Measurements from ENCODE around the gene ELOA2.
"Not testable (repeated sequence)": the region's sequence is repeated elsewhere in the genome, so short reads cannot be mapped to it uniquely, and the experiment has no call there.

ELOA2 gene

DNA sequence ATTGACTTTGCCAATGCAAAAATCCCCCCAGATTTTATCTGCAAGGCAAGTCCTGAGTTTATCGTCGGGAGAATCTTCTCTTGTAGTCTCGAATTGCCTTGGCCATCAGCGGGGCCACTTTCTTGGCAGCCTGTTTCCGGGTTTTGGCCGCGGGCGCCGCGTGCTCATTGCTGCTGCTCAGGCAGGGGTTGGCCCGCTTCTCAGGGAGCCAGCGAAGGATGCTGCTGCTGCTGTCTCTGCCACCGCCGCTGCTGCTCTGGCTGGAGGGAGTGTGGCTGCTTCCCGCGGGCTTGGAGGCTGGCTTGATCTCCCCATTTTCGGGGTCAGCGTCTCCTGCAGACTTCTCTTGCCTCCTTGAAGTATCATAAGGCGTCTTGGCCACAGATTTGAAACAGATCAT is 2.5 kb downstream of the ELOA2 start:
- H3K4me3 ChIP-seq (ENCODE audit: low read depth, low read length) = no peak overlapping the region
- no peak for DNase-seq (ENCODE audit: low read depth)
- TF ChIP-seq, protein P1, sequence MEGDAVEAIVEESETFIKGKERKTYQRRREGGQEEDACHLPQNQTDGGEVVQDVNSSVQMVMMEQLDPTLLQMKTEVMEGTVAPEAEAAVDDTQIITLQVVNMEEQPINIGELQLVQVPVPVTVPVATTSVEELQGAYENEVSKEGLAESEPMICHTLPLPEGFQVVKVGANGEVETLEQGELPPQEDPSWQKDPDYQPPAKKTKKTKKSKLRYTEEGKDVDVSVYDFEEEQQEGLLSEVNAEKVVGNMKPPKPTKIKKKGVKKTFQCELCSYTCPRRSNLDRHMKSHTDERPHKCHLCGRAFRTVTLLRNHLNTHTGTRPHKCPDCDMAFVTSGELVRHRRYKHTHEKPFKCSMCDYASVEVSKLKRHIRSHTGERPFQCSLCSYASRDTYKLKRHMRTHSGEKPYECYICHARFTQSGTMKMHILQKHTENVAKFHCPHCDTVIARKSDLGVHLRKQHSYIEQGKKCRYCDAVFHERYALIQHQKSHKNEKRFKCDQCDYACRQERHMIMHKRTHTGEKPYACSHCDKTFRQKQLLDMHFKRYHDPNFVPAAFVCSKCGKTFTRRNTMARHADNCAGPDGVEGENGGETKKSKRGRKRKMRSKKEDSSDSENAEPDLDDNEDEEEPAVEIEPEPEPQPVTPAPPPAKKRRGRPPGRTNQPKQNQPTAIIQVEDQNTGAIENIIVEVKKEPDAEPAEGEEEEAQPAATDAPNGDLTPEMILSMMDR (IDR thresholded peaks at IDR 0.05; ENCODE audit: low read depth, low read length, missing control alignments) = no peak

DNA sequence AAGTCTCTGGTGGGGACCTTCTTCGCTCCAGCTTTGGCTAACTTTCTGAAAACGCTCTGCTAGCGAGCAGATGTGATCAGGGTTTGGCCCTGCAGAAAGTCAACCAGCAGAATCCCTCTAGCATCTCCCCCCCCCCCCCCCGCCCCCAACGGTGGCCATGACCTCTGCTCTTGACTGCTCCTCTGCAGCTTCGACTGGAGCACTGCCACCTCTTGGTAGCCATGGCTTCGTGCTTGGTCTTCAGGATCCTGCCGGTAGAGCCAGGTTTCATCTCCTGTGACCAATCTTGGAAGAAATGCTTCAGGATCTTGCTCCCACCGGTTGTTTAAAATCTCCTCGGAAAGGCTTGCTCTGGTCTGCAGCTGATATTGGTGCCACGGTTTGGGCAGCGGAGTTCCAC is 4.5 kb downstream of the ELOA2 start:
- not testable (repeated sequence) for H3K4me3 ChIP-seq (ENCODE audit: low read depth, low read length)

DNA sequence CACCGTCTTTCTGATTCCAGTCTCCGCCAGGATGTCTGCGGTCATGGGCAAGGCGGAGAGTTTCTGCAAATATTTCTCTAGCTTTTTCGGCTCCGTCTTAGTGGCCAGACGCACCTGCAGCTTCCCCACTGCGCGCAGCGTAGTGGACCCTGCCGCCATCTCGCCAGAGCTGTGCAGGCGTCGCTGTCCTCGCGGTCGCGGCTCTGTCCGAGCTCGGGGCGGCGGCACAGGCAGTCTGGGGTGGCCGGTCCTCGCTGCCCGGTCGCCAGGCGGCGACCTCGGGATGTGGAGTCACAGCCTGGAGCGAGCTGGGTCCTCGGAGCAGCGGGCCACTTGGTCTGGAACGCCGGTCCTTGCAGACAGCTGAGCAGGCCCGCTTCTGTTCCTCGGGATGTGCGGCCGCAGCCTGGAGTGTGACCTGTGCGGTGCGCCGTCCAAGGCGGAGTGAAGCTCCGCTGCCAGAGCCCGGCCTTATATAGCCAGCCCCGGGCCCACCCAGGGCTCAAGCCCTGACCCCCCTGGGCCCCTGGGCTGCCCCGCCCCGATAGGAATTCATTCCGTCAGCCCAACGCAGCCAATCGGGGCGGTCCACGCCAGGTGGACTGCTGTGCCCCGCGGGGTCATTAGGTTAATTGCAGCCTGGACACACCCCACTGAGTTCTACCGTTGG is 5.6 kb downstream of the ELOA2 start:
- not testable (repeated sequence) for H3K4me3 ChIP-seq (ENCODE audit: low read depth, low read length); DNase-seq (ENCODE audit: low read depth)

More for the DNA sequence above, 4.5 kb downstream of the ELOA2 start:
- DNase-seq (ENCODE audit: low read depth) = not testable (repeated sequence)

DNA sequence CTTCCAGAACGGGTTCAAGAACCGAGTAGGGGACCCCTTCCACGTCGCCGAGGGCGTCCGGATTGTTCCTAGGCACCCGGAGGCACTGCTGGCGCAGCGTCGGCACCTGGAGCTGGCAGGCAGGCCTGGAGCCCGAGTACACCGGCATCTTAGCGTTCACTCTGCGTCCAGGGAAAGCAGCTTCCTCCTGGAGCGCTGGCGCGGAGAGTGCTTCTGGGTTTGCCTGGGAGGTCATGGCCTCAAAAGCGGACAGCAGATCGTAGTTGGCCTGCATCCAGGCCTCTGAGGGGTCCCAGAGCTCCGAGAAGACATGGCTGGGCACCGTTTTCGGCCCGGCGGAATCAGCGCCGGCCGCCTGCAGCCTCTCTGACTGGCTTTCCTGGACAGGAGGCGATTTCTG is 6.7 kb downstream of the ELOA2 start:
- H3K4me3 ChIP-seq (ENCODE audit: low read depth, low read length); DNase-seq (ENCODE audit: low read depth): not testable (repeated sequence)

DNA sequence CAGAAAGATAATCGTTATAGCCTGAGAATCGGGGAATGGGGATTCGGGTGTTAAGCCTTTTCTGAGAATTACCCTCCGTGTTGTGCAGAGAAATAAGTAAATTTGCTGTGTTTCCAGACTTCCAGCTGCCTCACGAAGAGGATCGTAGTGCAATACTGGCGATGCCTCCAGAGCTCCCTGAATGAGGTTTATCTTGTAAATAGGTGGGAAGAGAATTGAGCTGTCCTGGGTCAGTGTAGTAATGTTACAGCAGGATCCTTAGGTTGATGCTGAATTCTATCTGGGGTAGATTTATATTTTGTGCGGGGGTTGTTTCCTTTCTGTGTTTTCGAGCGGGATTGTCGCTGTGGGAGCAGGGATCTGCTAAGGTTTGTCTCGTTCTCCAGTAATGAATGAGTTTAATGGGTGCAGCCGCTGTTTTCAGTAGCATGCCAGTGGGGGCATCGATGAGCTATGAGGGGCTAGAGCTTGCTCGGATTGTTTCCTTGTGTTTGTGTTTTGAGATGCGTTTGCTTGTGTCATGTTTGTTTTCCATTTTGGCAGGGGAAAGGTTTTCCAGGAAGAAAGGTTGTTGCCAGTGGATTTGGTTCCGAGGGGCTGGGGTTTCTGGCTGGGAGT is 9.8 kb downstream of the ELOA2 start:
- DNase-seq (ENCODE audit: low read depth) = not testable (repeated sequence)

DNA sequence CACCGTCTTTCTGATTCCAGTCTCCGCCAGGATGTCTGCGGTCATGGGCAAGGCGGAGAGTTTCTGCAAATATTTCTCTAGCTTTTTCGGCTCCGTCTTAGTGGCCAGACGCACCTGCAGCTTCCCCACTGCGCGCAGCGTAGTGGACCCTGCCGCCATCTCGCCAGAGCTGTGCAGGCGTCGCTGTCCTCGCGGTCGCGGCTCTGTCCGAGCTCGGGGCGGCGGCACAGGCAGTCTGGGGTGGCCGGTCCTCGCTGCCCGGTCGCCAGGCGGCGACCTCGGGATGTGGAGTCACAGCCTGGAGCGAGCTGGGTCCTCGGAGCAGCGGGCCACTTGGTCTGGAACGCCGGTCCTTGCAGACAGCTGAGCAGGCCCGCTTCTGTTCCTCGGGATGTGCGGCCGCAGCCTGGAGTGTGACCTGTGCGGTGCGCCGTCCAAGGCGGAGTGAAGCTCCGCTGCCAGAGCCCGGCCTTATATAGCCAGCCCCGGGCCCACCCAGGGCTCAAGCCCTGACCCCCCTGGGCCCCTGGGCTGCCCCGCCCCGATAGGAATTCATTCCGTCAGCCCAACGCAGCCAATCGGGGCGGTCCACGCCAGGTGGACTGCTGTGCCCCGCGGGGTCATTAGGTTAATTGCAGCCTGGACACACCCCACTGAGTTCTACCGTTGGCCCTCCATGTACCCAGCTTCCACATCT is 11.5 kb downstream of the ELOA2 start:
- not testable (repeated sequence) for H3K4me3 ChIP-seq (ENCODE audit: low read depth, low read length); DNase-seq (ENCODE audit: low read depth)

More for the DNA sequence above, 9.8 kb downstream of the ELOA2 start:
- H3K4me3 ChIP-seq (ENCODE audit: low read depth, low read length) = not testable (repeated sequence)

DNA sequence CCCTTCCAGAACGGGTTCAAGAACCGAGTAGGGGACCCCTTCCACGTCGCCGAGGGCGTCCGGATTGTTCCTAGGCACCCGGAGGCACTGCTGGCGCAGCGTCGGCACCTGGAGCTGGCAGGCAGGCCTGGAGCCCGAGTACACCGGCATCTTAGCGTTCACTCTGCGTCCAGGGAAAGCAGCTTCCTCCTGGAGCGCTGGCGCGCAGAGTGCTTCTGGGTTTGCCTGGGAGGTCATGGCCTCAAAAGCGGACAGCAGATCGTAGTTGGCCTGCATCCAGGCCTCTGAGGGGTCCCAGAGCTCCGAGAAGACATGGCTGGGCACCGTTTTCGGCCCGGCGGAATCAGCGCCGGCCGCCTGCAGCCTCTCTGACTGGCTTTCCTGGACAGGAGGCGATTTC is 12.6 kb downstream of the ELOA2 start:
- not testable (repeated sequence) for H3K4me3 ChIP-seq (ENCODE audit: low read depth, low read length); DNase-seq (ENCODE audit: low read depth)

DNA sequence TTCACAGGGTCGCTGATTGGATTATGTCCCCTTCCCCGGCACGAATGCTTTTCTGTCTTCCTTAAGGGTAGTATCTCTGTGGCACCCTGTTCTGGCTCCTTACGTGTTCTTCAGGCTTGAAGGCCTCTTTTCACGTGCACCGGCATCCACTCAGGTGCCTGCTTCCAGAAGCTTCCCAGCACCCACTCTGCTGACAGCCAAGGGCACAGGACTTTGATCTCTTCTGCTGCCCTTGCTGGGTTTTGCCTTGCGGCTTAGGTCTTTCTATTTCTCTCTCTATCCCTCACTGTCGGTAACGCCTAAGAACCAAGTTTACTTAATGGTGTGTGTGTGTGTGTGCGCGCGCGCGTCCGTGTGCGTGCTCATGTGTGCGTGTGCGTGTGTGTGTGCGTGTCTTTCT is 14.7 kb downstream of the ELOA2 start:
- not testable (repeated sequence) for H3K4me3 ChIP-seq (ENCODE audit: low read depth, low read length); DNase-seq (ENCODE audit: low read depth)

DNA sequence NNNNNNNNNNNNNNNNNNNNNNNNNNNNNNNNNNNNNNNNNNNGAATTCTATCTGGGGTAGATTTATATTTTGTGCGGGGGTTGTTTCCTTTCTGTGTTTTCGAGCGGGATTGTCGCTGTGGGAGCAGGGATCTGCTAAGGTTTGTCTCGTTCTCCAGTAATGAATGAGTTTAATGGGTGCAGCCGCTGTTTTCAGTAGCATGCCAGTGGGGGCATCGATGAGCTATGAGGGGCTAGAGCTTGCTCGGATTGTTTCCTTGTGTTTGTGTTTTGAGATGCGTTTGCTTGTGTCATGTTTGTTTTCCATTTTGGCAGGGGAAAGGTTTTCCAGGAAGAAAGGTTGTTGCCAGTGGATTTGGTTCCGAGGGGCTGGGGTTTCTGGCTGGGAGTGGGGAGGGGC is 15.6 kb downstream of the ELOA2 start:
- not testable (repeated sequence) for H3K4me3 ChIP-seq (ENCODE audit: low read depth, low read length); DNase-seq (ENCODE audit: low read depth)

Measured in GM12864 (cell line).